Gastrocnemius medialis (tissue), 4 donors: ENCODE results near the gene SLC35F1. TPM values are rescaled to one million over a fixed set of nuclear protein-coding genes. Genes with fewer than 3 reads are reported as not detected.

Experiments used
- ATAC-seq, 2 donors: fragments of 150-250 bp; one replicate each; pipeline ENCODE4 v1.9.1; 2016
- DNase-seq, 2 donors: peaks; one replicate each; pipeline ENCODE4 v3.0.0-alpha.2; 2019
- H3K27ac ChIP-seq, 4 donors: fragments of 200-600 bp; sonication (generic); 1 replicate in 1 of 4; 2 replicates in 3 of 4; pipeline ENCODE4 v1.5.1; 2016 to 2018; ENCODE audit warnings: mild to moderate bottlenecking in 2 of 4, moderate library complexity in 1 of 4
- H3K27me3 ChIP-seq, 3 donors: fragments of 200-600 bp; sonication (generic) in 2 of 3; 1 replicate in 1 of 3; 2 replicates in 2 of 3; pipeline versions ENCODE4 v1.5.1 to v1.6.0; 2016 to 2019; ENCODE audit warnings: mild to moderate bottlenecking in 1 of 3, moderate library complexity in 1 of 3
- H3K36me3 ChIP-seq, 2 donors: fragments of 200-600 bp; sonication (generic) in 1 of 2; one replicate each; pipeline ENCODE4 v1.5.1; 2017 to 2018
- H3K4me1 ChIP-seq, 2 donors: fragments of 200-600 bp; sonication (generic) in 1 of 2; one replicate each; pipeline ENCODE4 v1.5.1; 2016 to 2017; ENCODE audit warnings: mild to moderate bottlenecking in 2 of 2
- H3K4me3 ChIP-seq, 4 donors: fragments of 200-600 bp; sonication (generic) in 3 of 4; 1 replicate in 1 of 4; 2 replicates in 3 of 4; pipeline ENCODE4 v1.5.1; 2016 to 2019; ENCODE audit warnings: mild to moderate bottlenecking in 2 of 4
- H3K9me3 ChIP-seq, 3 donors: fragments of 200-600 bp; sonication (generic) in 2 of 3; 1 replicate in 1 of 3; 2 replicates in 2 of 3; pipeline ENCODE4 v1.5.1; 2016 to 2019
- CTCF ChIP-seq, 5 experiments: fragments of 450-650 bp in 3 of 5; fragments of 200-600 bp in 2 of 5; sonication (generic) in 2 of 5; IDR thresholded peaks in 4 of 5; conservative IDR thresholded peaks in 1 of 5; 1 replicate in 4 of 5; 2 replicates in 1 of 5; pipeline ENCODE4 v1.5.1; 2016 to 2019; ENCODE audit warnings: antibody characterized with exemption in 5 of 5, mild to moderate bottlenecking in 3 of 5, moderate library complexity in 3 of 5
- POLR2A ChIP-seq, 2 donors: fragments of 450-650 bp; IDR thresholded peaks; one replicate each; pipeline ENCODE4 v1.6.1; 2017; ENCODE audit warnings: antibody characterized with exemption in 2 of 2, mild to moderate bottlenecking in 2 of 2, moderate library complexity in 2 of 2
- in situ Hi-C, 4 donors: fragments of 200-750 bp; cut with MboI; loops; one replicate each; pipeline versions ENCODE4 v1.15.0 to v1.8.0; 2017; ENCODE audit warnings: low sequenced_read_pairs in 4 of 4
- intact Hi-C: fragments of 100-400 bp; cut with DNase I; formaldehyde crosslinking; loops from one replicate; pipeline ENCODE4 v1.15.1; 2023; ENCODE audit warnings: low total_unique reads
- total RNA-seq, 4 donors: library from RNA; depleted of rRNA; stranded (reverse); fragments of >200 nt; gene quantifications; one replicate each; pipeline versions ENCODE4 v1.1.0 to v1.2.3, GENCODE V29; 2016

Gene SLC35F1
- total RNA-seq, 4 donors from 2014 or later, result 0.13 to 0.29 TPM; not detected in 2

GRCh38 chr6:118177720-118178119 lies 270.7 kb downstream of the SLC35F1 start:
- Histone ChIP-seq H3K4me1 (no peaks in the 10 kb centered on the region), H3K27me3 (no peaks in the 10 kb centered on the region), H3K36me3 (no peaks in the 10 kb centered on the region), H3K9me3 (no peaks in the 10 kb centered on the region), H3K27ac (no peak overlapping the region), H3K4me3 (no peak overlapping the region)
- DNase-seq, result no peak
- TF ChIP-seq CTCF (IDR thresholded peaks at IDR 0.05 in 4 of 5, conservative IDR thresholded peaks at IDR 0.05 in 1 of 5) (no peak), POLR2A (IDR thresholded peaks at IDR 0.05) (no peak)
- intact Hi-C loops (no loop called here), in situ Hi-C loops (no loop called here)
- ATAC-seq, result no peak

GRCh38 chr6:118179048-118179447 lies 272.0 kb downstream of the SLC35F1 start:
- DNase-seq (no peak), ATAC-seq (no peak)
- in situ Hi-C loops, result no loop called here
- Histone ChIP-seq H3K36me3 (no peaks in the 10 kb centered on the region), H3K4me3 (no peak overlapping the region), H3K4me1 (no peaks in the 10 kb centered on the region), H3K27me3 (no peaks in the 10 kb centered on the region), H3K9me3 (no peaks in the 10 kb centered on the region), H3K27ac (no peak overlapping the region)
- intact Hi-C loops, result no loop called here
- TF ChIP-seq CTCF (IDR thresholded peaks at IDR 0.05 in 4 of 5, conservative IDR thresholded peaks at IDR 0.05 in 1 of 5) (no peak), POLR2A (IDR thresholded peaks at IDR 0.05) (no peak)

- intact Hi-C loops, result no loop called here
- ATAC-seq (no peak), DNase-seq (no peak)
- TF ChIP-seq CTCF (IDR thresholded peaks at IDR 0.05 in 4 of 5, conservative IDR thresholded peaks at IDR 0.05 in 1 of 5), result no peak
- no peaks in the 10 kb centered on the region for H3K36me3 ChIP-seq
- H3K27me3 ChIP-seq, result no peaks in the 10 kb centered on the region
- no peak overlapping the region for H3K4me3 ChIP-seq
- peaks cover 8 to 18% of the 10 kb centered on the region in 2 donors for H3K4me1 ChIP-seq
- no peaks in the 10 kb centered on the region for H3K9me3 ChIP-seq
- peak overlapping the region in 3 of 4 donors; percentile 31 to 62 (median 61) for H3K27ac ChIP-seq
- in situ Hi-C loops, result no loop called here
Measured at GRCh38 chr6:118186672-118187567, 279.9 kb downstream of the SLC35F1 start.

- peak; percentile 56 to 93 for ATAC-seq
- Histone ChIP-seq H3K4me1 (peaks cover 8 to 18% of the 10 kb centered on the region in 2 donors), H3K4me3 (no peak overlapping the region), H3K9me3 (no peaks in the 10 kb centered on the region), H3K27me3 (no peaks in the 10 kb centered on the region), H3K27ac (peak overlapping the region; percentile 10 to 62 (median 58)), H3K36me3 (no peaks in the 10 kb centered on the region)
- intact Hi-C loops (no loop called here), in situ Hi-C loops (no loop called here)
- TF ChIP-seq CTCF (IDR thresholded peaks at IDR 0.05 in 4 of 5, conservative IDR thresholded peaks at IDR 0.05 in 1 of 5) (no peak), POLR2A (IDR thresholded peaks at IDR 0.05) (no peak)
- peak in 1 of 2 donors; percentile 18 for DNase-seq
Measured at GRCh38 chr6:118187568-118188164, 280.6 kb downstream of the SLC35F1 start.
